Stimulated activated CD4-positive, alpha-beta T cell treated with anti-CD3 and anti-CD28 coated beads, Interleukin-4, amount 100 ng/mL, for 4 hours (primary cell): ENCODE measurements around the gene LY6G5C.

ENCODE experiments used
- DNase-seq, 2 experiments: peaks; one replicate each; pipeline ENCODE4 v3.0.0-alpha.2; 2020

Gene LY6G5C

GRCh38 chr6:31636698-31637596 is 43.9 kb downstream of the LY6G5C start:
- no peak for DNase-seq

- no peak for DNase-seq
Observed at GRCh38 chr6:31634969-31635575, 45.8 kb downstream of the LY6G5C start.

GRCh38 chr6:31634131-31634530 is 46.7 kb downstream of the LY6G5C start:
- no peak for DNase-seq

GRCh38 chr6:31633447-31633846 is 47.4 kb downstream of the LY6G5C start:
- no peak for DNase-seq

GRCh38 chr6:31632279-31632946 is 48.5 kb downstream of the LY6G5C start:
- no peak for DNase-seq

- DNase-seq, result no peak
Observed at GRCh38 chr6:31631681-31632278, 49.1 kb downstream of the LY6G5C start.

GRCh38 chr6:31631209-31631608 is 49.7 kb downstream of the LY6G5C start:
- DNase-seq, result no peak

GRCh38 chr6:31630177-31630934 is 50.5 kb downstream of the LY6G5C start:
- DNase-seq, result no peak

GRCh38 chr6:31629014-31629413 is 51.9 kb downstream of the LY6G5C start:
- DNase-seq, result no peak

GRCh38 chr6:31627690-31628287 is 53.1 kb downstream of the LY6G5C start:
- DNase-seq, result no peak

- no peak for DNase-seq
Observed at GRCh38 chr6:31626952-31627351, 53.9 kb downstream of the LY6G5C start.
